Measurements from ENCODE around the gene HS6ST1. TPM values are rescaled to one million over a fixed set of nuclear protein-coding genes. Genes with fewer than 3 reads are reported as not detected.

The HS6ST1 gene
- total and polyA plus RNA-seq, 2 donors (not counting 3 experiments of a cell fraction or from before 2014, with no cell fraction given) = 12.8 to 19.4 TPM

GRCh38 chr2:128215897-128216642, 102.6 kb downstream of the HS6ST1 start:
- peak; percentile 40 for FAIRE-seq
- H3K27ac ChIP-seq (ENCODE audit: insufficient read depth, low read depth, low read length) = no peak overlapping the region
- H3K4me2 ChIP-seq (ENCODE audit: insufficient read depth, low read length) = no peak overlapping the region
- intact Hi-C loops (cut with micrococcal nuclease) (no loop called here), dilution Hi-C loops (cut with MboI; ENCODE audit: extremely low pct_ligation_motif_present, low sequenced_read_pairs) (no loop called here)
- H3K27me3 ChIP-seq (ENCODE audit: control insufficient read depth in 2 of 2, insufficient read depth in 2 of 2, low read length in 2 of 2) = peaks cover 0 to 5% of the 10 kb centered on the region in 2 experiments
- H3K4me1 ChIP-seq (ENCODE audit: control insufficient read depth, extremely low read depth, insufficient read depth, low read length) = no peaks in the 10 kb centered on the region
- TF ChIP-seq MAX (IDR thresholded peaks at IDR 0.05; ENCODE audit: insufficient read depth, insufficient read length) (no peak), POLR2A (IDR thresholded peaks at IDR 0.05; ENCODE audit: low read depth, low read length) (no peak), FOS (IDR thresholded peaks at IDR 0.05; ENCODE audit: borderline replicate concordance, insufficient read depth, low read length) (no peak), POLR2AphosphoS5 (IDR thresholded peaks at IDR 0.05; ENCODE audit: insufficient read depth, low read depth, low read length) (no peak), GATA2 (IDR thresholded peaks at IDR 0.05; ENCODE audit: insufficient read depth, insufficient read length, low read depth, low read length) (no peak), JUN (IDR thresholded peaks at IDR 0.05; ENCODE audit: borderline replicate concordance, insufficient read depth, insufficient read length, low read depth) (no peak), MYC (IDR thresholded peaks at IDR 0.05; ENCODE audit: low read depth, low read length) (no peak), CTCF (IDR thresholded peaks at IDR 0.05; ENCODE audit: extremely low read depth in 1 of 2, insufficient read depth in 1 of 2, low read depth in 1 of 2, low read length in 2 of 2) (no peak), EZH2 (IDR thresholded peaks at IDR 0.05; ENCODE audit: borderline replicate concordance, low read depth, low read length, severe bottlenecking) (no peak)
- no peaks in the 10 kb centered on the region for H3K36me3 ChIP-seq (ENCODE audit: control insufficient read depth in 2 of 2, extremely low read depth in 1 of 2, insufficient read depth in 2 of 2, low read length in 2 of 2)
- H3K79me2 ChIP-seq (ENCODE audit: control insufficient read depth, insufficient read depth, low read length) = no peaks in the 10 kb centered on the region
- no peak overlapping the region for H2AFZ ChIP-seq (ENCODE audit: low read depth, low read length)
- CTCF ChIA-PET = no interaction called here
- no peaks in the 10 kb centered on the region for H3K9me1 ChIP-seq (replicated peaks; ENCODE audit: control insufficient read depth, extremely low read depth, insufficient read depth, low read length)
- POLR2A ChIA-PET = interaction anchor here (0.6 kb wide), 1 partner anchor 32 kb away, joined by 4 read pairs; no protein-coding TSS in a partner anchor
- no TSS peak for BruUV-seq (replicated peaks)
- no peak for DNase-seq (ENCODE audit: low read depth, low spot score)
- no peak overlapping the region for H3K4me3 ChIP-seq (replicated peaks in 1 of 3; ENCODE audit: insufficient read depth in 1 of 3, low read depth in 1 of 3, low read length in 3 of 3)
- H3K9me3 ChIP-seq (replicated peaks; ENCODE audit: control insufficient read depth, insufficient read depth, low read length) = no peaks in the 10 kb centered on the region
- H4K20me1 ChIP-seq (replicated peaks; ENCODE audit: control insufficient read depth, extremely low read depth, insufficient read depth, low read length) = no peaks in the 10 kb centered on the region
- H3K9ac ChIP-seq (replicated peaks; ENCODE audit: extremely low read depth, insufficient read depth, low read length) = no peak overlapping the region

Small RNAs within 50 kb of the gene (small RNA-seq; reads per million reads assigned to genes)
- gene RF00019 (ENCODE audit: insufficient read depth, insufficient read length, low read depth, low replicate concordance) = not detected

Other genes starting within 250 kb of the HS6ST1 start
- gene UGGT1, start 227.7 kb downstream of the HS6ST1 start, total RNA-seq = 77.5 and 83.2 TPM in 2 replicates
- 23.4 and 27.6 TPM in 2 replicates for gene UGGT1, start 227.7 kb downstream of the HS6ST1 start, polyA plus RNA-seq